ENCODE data around the gene MMP14.
"Not testable (repeated sequence)": the region's sequence is repeated elsewhere in the genome, so short reads cannot be mapped to it uniquely, and the experiment has no call there.

The MMP14 gene

GRCh38 chr14:22814373-22814772 lies 22.0 kb upstream of the MMP14 start:
- DNase-seq (ENCODE audit: low read depth in 2 of 2), result no peak

- no peak for DNase-seq (ENCODE audit: low read depth in 2 of 2)
Observed at GRCh38 chr14:22814941-22815713, 21.3 kb upstream of the MMP14 start, which contains the start of gene SLC7A7. Gene SLC7A7, minus strand, starts transcription at chr14:22815435. Its CDS starts 2,037 bp downstream, at chr14:22813398.

- DNase-seq (ENCODE audit: low read depth in 2 of 2), result no peak
Observed at GRCh38 chr14:22819151-22819988, 17.0 kb upstream of the MMP14 start.

GRCh38 chr14:22820731-22821130 lies 15.7 kb upstream of the MMP14 start:
- no peak for DNase-seq (ENCODE audit: low read depth in 2 of 2)

- no peak for DNase-seq (ENCODE audit: low read depth in 2 of 2)
Observed at GRCh38 chr14:22821193-22822015, 15.0 kb upstream of the MMP14 start.

GRCh38 chr14:22822016-22822570 lies 14.3 kb upstream of the MMP14 start:
- no peak for DNase-seq (ENCODE audit: low read depth in 2 of 2)

- peak; percentile 36 to 47 for DNase-seq (ENCODE audit: low read depth in 2 of 2)
Observed at GRCh38 chr14:22822571-22823098, 13.8 kb upstream of the MMP14 start.

- DNase-seq (ENCODE audit: low read depth in 2 of 2), result no peak
Observed at GRCh38 chr14:22824711-22825359, 11.6 kb upstream of the MMP14 start.

- not testable (repeated sequence) for DNase-seq (ENCODE audit: low read depth in 2 of 2)
Observed at GRCh38 chr14:22829076-22829660, 7.2 kb upstream of the MMP14 start.

- DNase-seq (ENCODE audit: low read depth in 2 of 2), result peak; percentile 79 to 84
Observed at GRCh38 chr14:22829661-22830442, 6.5 kb upstream of the MMP14 start, which contains the start of gene MRPL52. Gene MRPL52, plus strand, starts transcription at chr14:22829887. Its CDS starts 26 bp downstream, at chr14:22829913.

GRCh38 chr14:22830443-22831010 lies 5.9 kb upstream of the MMP14 start:
- no peak for DNase-seq (ENCODE audit: low read depth in 2 of 2)

- DNase-seq (ENCODE audit: low read depth in 2 of 2), result no peak
Observed at GRCh38 chr14:22835505-22835904, 880 bp upstream of the MMP14 start.

GRCh38 chr14:22837114-22837749 lies 847 bp downstream of the MMP14 start:
- DNase-seq (ENCODE audit: low read depth in 2 of 2), result no peak

GRCh38 chr14:22837750-22838538 lies 1.6 kb downstream of the MMP14 start:
- DNase-seq (ENCODE audit: low read depth in 2 of 2), result no peak

- no peak for DNase-seq (ENCODE audit: low read depth in 2 of 2)
Observed at GRCh38 chr14:22838631-22839041, 2.3 kb downstream of the MMP14 start.

GRCh38 chr14:22839159-22839779 lies 2.9 kb downstream of the MMP14 start:
- DNase-seq (ENCODE audit: low read depth in 2 of 2), result no peak

- no peak for DNase-seq (ENCODE audit: low read depth in 2 of 2)
Observed at GRCh38 chr14:22841311-22841710, 4.9 kb downstream of the MMP14 start.

Data from activated CD8-positive, alpha-beta memory T cell treated with anti-CD3 and anti-CD28 coated beads for 4 hours (primary cell).